Astrocyte (in vitro differentiated cells and primary cell): ENCODE results near the gene SMIM10L1. TPM values are rescaled to one million over a fixed set of nuclear protein-coding genes. Genes with fewer than 3 reads are reported as not detected.
A peak's percentile ranks its signal among the peaks of the same experiment; 100 is the strongest.

Experiments
- DNase-seq: peaks from one replicate; pipeline ENCODE4 v3.0.0-alpha.2; 2010; ENCODE audit warnings: low read depth
- FAIRE-seq: peaks from 2 replicates; lab custom pipeline; 2011; peaks lifted over from hg19 to GRCh38; lab: Jason Lieb, UNC
- H2AFZ ChIP-seq: 2 replicates; pipeline ENCODE4 v1.6.0; 2012; ENCODE audit warnings: low read depth, low read length, inconsistent platforms
- H3K27ac ChIP-seq: 2 replicates; pipeline ENCODE4 v1.5.1; 2011; ENCODE audit warnings: low read depth, low read length, inconsistent platforms
- H3K27me3 ChIP-seq: 2 replicates; pipeline ENCODE4 v1.6.0; 2011; ENCODE audit warnings: low read length, inconsistent platforms; ENCODE audit not compliant: insufficient read depth
- H3K36me3 ChIP-seq: 2 replicates; pipeline ENCODE4 v1.5.1; 2011; ENCODE audit warnings: low read length, inconsistent platforms; ENCODE audit not compliant: insufficient read depth
- H3K4me1 ChIP-seq: 2 replicates; pipeline ENCODE4 v1.5.1; 2011; ENCODE audit warnings: low read length, inconsistent platforms; ENCODE audit not compliant: insufficient read depth
- H3K4me2 ChIP-seq: 2 replicates; pipeline ENCODE4 v1.6.0; 2012; ENCODE audit warnings: low read length, inconsistent platforms
- H3K4me3 ChIP-seq: 2 replicates; pipeline ENCODE4 v1.5.1; 2011; ENCODE audit warnings: low read depth, mild to moderate bottlenecking, low read length, inconsistent platforms; ENCODE audit not compliant: insufficient read depth
- H3K79me2 ChIP-seq: 2 replicates; pipeline ENCODE4 v1.6.0; 2012; ENCODE audit warnings: mild to moderate bottlenecking, low read length, inconsistent platforms; ENCODE audit not compliant: insufficient read depth
- H3K9ac ChIP-seq: 2 replicates; pipeline ENCODE4 v1.6.0; 2012; ENCODE audit warnings: mild to moderate bottlenecking, low read length, inconsistent platforms
- H3K9me3 ChIP-seq: 2 replicates; pipeline ENCODE4 v1.5.1; 2012; ENCODE audit warnings: low read depth, mild to moderate bottlenecking, low read length, inconsistent platforms; ENCODE audit not compliant: insufficient read depth
- H4K20me1 ChIP-seq: 2 replicates; pipeline ENCODE4 v1.6.0; 2012; ENCODE audit warnings: low read length, inconsistent platforms; ENCODE audit not compliant: insufficient read depth
- H3K27ac Mint-ChIP-seq: one replicate; pipeline ENCODE4 v1.8.0; 2021; ENCODE audit warnings: mild to moderate bottlenecking, mixed read lengths; ENCODE audit not compliant: unreplicated experiment
- H3K27me3 Mint-ChIP-seq: one replicate; pipeline ENCODE4 v1.8.0; 2021; ENCODE audit warnings: low read depth, mixed read lengths; ENCODE audit not compliant: unreplicated experiment
- H3K36me3 Mint-ChIP-seq: one replicate; pipeline ENCODE4 v1.8.0; 2021; ENCODE audit warnings: low read depth, mixed read lengths; ENCODE audit not compliant: unreplicated experiment
- H3K4me1 Mint-ChIP-seq: one replicate; pipeline ENCODE4 v1.8.0; 2021; ENCODE audit warnings: low read depth, mixed read lengths; ENCODE audit not compliant: unreplicated experiment
- H3K4me3 Mint-ChIP-seq: one replicate; pipeline ENCODE4 v1.8.0; 2021; ENCODE audit warnings: mild to moderate bottlenecking, moderate library complexity, mixed read lengths; ENCODE audit not compliant: unreplicated experiment
- H3K9me3 Mint-ChIP-seq: one replicate; pipeline ENCODE4 v1.8.0; 2021; ENCODE audit warnings: mild to moderate bottlenecking, mixed read lengths; ENCODE audit not compliant: unreplicated experiment
- CTCF ChIP-seq: IDR thresholded peaks from 2 replicates; pipeline ENCODE4 v1.5.1; 2011; ENCODE audit warnings: low read depth, mild to moderate bottlenecking, inconsistent platforms, low read length, moderate library complexity; ENCODE audit not compliant: insufficient read depth
- EZH2 ChIP-seq: IDR thresholded peaks from 2 replicates; pipeline ENCODE4 v1.6.1; 2012; ENCODE audit warnings: mild to moderate bottlenecking, low read length, inconsistent platforms; ENCODE audit not compliant: insufficient read depth
- total RNA-seq: library from RNA; stranded (reverse); gene quantifications from 2 replicates; pipeline ENCODE4 v1.2.1, GENCODE V29; 2021

SMIM10L1 gene
- total RNA-seq, 1 donor from 2014 or later: 16.3 TPM

- peaks cover 6% of the 10 kb centered on the region for H3K4me1 ChIP-seq
- peak overlapping the region; percentile 95 for H2AFZ ChIP-seq
- Mint-ChIP-seq H3K36me3 (peaks cover 2% of the 10 kb centered on the region), H3K27ac (peak overlapping the region; percentile 87), H3K9me3 (no peaks in the 10 kb centered on the region), H3K4me1 (peaks cover 16% of the 10 kb centered on the region), H3K4me3 (peak overlapping the region; percentile 99), H3K27me3 (no peaks in the 10 kb centered on the region)
- H3K4me3 ChIP-seq: peak overlapping the region; percentile 90
- H3K27ac ChIP-seq: peak overlapping the region; percentile 96
- H3K9ac ChIP-seq: peak overlapping the region; percentile 91
- H3K4me2 ChIP-seq: peak overlapping the region; percentile 86
- peaks cover 78% of the 10 kb centered on the region for H3K79me2 ChIP-seq
- DNase-seq (no peak), FAIRE-seq (no peak)
- TF ChIP-seq CTCF (no peak), EZH2 (no peak)
- H3K9me3 ChIP-seq: no peaks in the 10 kb centered on the region
- H4K20me1 ChIP-seq: peaks cover 52% of the 10 kb centered on the region
- no peaks in the 10 kb centered on the region for H3K36me3 ChIP-seq
- no peaks in the 10 kb centered on the region for H3K27me3 ChIP-seq
Measured at GRCh38 chr12:11170810-11171144, 217 bp upstream of the SMIM10L1 start.

GRCh38 chr12:11171969-11172675 lies 1.1 kb downstream of the SMIM10L1 start:
- no peak for TF ChIP-seq EZH2
- no peak for TF ChIP-seq CTCF
- peaks cover 16% of the 10 kb centered on the region for H3K4me1 Mint-ChIP-seq
- H3K79me2 ChIP-seq: peaks cover 65% of the 10 kb centered on the region
- peaks cover 6% of the 10 kb centered on the region for H3K4me1 ChIP-seq
- peaks cover 39% of the 10 kb centered on the region for H4K20me1 ChIP-seq
- H3K9me3 ChIP-seq: no peaks in the 10 kb centered on the region
- peak overlapping the region; percentile 86 for H3K4me2 ChIP-seq
- peak overlapping the region; percentile 95 for H2AFZ ChIP-seq
- H3K36me3 Mint-ChIP-seq: no peaks in the 10 kb centered on the region
- peak overlapping the region; percentile 99 for H3K4me3 Mint-ChIP-seq
- no peaks in the 10 kb centered on the region for H3K36me3 ChIP-seq
- H3K9me3 Mint-ChIP-seq: no peaks in the 10 kb centered on the region
- no peaks in the 10 kb centered on the region for H3K27me3 Mint-ChIP-seq
- peak overlapping the region; percentile 96 for H3K27ac ChIP-seq
- DNase-seq (peak; percentile 27), FAIRE-seq (no peak)
- peak overlapping the region; percentile 99 for H3K27ac Mint-ChIP-seq
- H3K9ac ChIP-seq: peak overlapping the region; percentile 91
- H3K4me3 ChIP-seq: peak overlapping the region; percentile 90
- H3K27me3 ChIP-seq: no peaks in the 10 kb centered on the region

GRCh38 chr12:11174022-11174421 lies 3.0 kb downstream of the SMIM10L1 start:
- Histone ChIP-seq H3K9ac (no peak overlapping the region), H2AFZ (no peak overlapping the region), H4K20me1 (peaks cover 31% of the 10 kb centered on the region), H3K79me2 (peaks cover 49% of the 10 kb centered on the region), H3K9me3 (no peaks in the 10 kb centered on the region), H3K4me2 (no peak overlapping the region), H3K27ac (no peak overlapping the region), H3K27me3 (no peaks in the 10 kb centered on the region), H3K4me3 (no peak overlapping the region), H3K36me3 (no peaks in the 10 kb centered on the region), H3K4me1 (peaks cover 6% of the 10 kb centered on the region)
- H3K27me3 Mint-ChIP-seq: no peaks in the 10 kb centered on the region
- no peaks in the 10 kb centered on the region for H3K36me3 Mint-ChIP-seq
- FAIRE-seq (no peak), DNase-seq (no peak)
- no peak overlapping the region for H3K4me3 Mint-ChIP-seq
- TF ChIP-seq CTCF: no peak
- no peak for TF ChIP-seq EZH2
- H3K27ac Mint-ChIP-seq: no peak overlapping the region
- no peaks in the 10 kb centered on the region for H3K9me3 Mint-ChIP-seq
- H3K4me1 Mint-ChIP-seq: peaks cover 11% of the 10 kb centered on the region
